ENCODE results near the gene TMEM244. TPM values are rescaled to one million over a fixed set of nuclear protein-coding genes. Genes with fewer than 3 reads are reported as not detected.

TMEM244 gene
- total and polyA plus RNA-seq, 11 donors: not detected

DNA sequence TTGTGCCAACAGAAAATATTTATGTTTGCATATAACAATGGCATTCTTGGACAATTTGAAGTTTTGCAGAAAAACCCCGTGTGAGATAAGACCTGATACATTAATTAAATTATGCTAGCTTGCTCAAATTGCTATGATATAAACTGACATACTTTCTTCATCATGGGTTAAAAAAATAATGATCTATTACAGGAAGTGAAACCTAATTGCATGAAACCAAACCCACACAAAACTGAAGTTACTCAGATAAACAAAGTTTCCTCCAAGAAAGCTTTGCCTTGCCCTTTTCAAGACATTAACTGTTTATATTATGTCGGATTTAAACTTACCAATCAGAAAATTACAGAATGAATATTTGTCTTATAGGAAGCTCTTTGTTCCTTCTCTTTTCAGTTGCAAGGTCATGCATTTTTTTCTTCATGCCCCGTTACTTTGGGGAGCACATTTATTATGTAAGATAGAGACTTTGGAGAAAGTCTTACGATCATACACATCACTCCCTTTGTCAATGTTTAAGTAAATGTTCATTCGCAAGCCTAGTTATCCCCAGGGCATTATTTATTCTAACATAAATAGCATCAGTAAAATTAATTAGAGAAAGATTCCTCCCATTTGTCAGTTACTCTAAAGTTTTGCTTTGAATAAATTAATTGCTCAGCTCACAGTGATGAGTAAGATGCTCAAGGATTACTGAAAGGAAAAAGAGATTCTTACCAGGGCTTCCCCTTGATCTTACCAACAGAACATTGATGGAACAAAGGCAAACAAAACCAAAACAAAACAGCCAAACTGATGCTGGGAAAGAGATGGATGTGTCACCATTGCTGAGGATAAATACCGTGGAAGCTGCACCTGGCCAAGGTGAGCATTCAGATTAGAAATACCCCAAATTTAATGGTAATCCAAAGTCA is 14.8 kb upstream of the TMEM244 start:
- no peak for TF ChIP-seq POLR2A (IDR thresholded peaks at IDR 0.05)
- TF ChIP-seq, protein P1, sequence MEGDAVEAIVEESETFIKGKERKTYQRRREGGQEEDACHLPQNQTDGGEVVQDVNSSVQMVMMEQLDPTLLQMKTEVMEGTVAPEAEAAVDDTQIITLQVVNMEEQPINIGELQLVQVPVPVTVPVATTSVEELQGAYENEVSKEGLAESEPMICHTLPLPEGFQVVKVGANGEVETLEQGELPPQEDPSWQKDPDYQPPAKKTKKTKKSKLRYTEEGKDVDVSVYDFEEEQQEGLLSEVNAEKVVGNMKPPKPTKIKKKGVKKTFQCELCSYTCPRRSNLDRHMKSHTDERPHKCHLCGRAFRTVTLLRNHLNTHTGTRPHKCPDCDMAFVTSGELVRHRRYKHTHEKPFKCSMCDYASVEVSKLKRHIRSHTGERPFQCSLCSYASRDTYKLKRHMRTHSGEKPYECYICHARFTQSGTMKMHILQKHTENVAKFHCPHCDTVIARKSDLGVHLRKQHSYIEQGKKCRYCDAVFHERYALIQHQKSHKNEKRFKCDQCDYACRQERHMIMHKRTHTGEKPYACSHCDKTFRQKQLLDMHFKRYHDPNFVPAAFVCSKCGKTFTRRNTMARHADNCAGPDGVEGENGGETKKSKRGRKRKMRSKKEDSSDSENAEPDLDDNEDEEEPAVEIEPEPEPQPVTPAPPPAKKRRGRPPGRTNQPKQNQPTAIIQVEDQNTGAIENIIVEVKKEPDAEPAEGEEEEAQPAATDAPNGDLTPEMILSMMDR (IDR thresholded peaks at IDR 0.05): no peak
- Histone ChIP-seq H3K4me3 (no peak overlapping the region), H3K9me3 (peaks cover 0 to 12% (median 0%) of the 10 kb centered on the region in 12 donors), H3K4me1 (no peaks in the 10 kb centered on the region), H3K27me3 (peaks cover 0 to 4% (median 0%) of the 10 kb centered on the region in 9 donors), H3K27ac (no peak overlapping the region), H3K36me3 (no peaks in the 10 kb centered on the region)
- ATAC-seq (no peak), DNase-seq (no peak)
- WGBS, 4 donors: 70 to 81% (median 74%) methylated on average over 6 of the region's 6 CpGs
- intact Hi-C loops (cut with DNase I): no loop called here

DNA sequence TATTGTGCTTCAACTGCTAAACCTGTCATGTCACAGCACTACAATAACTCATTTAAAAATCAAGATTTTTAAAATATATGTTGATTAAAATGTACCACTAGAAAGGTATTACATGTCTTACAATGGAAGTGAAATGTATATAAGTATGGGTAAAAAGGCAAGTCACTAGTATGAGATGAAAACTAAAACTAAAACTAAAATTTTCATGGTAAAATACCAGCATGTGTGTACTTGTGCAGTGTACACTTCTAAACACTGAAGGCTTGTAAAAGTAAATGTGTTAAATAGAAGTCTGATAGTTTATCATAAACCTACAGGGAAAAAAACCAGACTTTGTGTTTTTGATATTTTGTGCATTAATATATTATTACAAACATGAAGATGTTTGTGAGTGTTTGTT is 13.7 kb upstream of the TMEM244 start:
- intact Hi-C loops (cut with DNase I): no loop called here
- Histone ChIP-seq H3K4me3 (no peak overlapping the region), H3K4me1 (no peaks in the 10 kb centered on the region), H3K27ac (no peak overlapping the region), H3K27me3 (peaks cover 0 to 4% (median 0%) of the 10 kb centered on the region in 9 donors), H3K9me3 (peaks cover 0 to 12% (median 0%) of the 10 kb centered on the region in 12 donors), H3K36me3 (no peaks in the 10 kb centered on the region)
- no peak for DNase-seq
- TF ChIP-seq POLR2A (IDR thresholded peaks at IDR 0.05): no peak
- TF ChIP-seq, protein P1 (IDR thresholded peaks at IDR 0.05): no peak
- no peak for ATAC-seq

DNA sequence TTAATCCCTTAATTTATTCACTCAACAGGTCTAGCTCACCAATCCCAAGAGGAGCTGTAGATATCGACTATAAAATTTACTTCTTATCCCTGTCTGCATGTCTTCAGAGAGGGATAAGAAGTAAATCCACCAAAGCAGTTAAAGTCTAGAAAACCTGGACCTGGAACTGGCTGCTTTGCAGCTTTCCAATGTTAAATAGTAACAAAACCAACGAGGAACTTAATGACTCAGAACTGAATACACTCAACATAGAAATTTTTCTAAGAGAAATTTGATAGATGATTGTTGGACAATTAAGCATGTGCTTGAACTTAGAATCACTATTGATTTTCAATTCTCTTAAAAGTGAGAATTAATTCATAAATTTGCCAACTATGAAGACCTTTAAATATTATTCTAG is 11.5 kb upstream of the TMEM244 start:
- intact Hi-C loops (cut with DNase I): no loop called here
- ATAC-seq (no peak), DNase-seq (no peak)
- Histone ChIP-seq H3K27ac (no peak overlapping the region), H3K4me3 (no peak overlapping the region), H3K36me3 (no peaks in the 10 kb centered on the region), H3K4me1 (no peaks in the 10 kb centered on the region), H3K27me3 (peaks cover 0 to 4% (median 0%) of the 10 kb centered on the region in 9 donors), H3K9me3 (no peaks in the 10 kb centered on the region)
- TF ChIP-seq, protein P1 (IDR thresholded peaks at IDR 0.05): no peak
- TF ChIP-seq POLR2A (IDR thresholded peaks at IDR 0.05): no peak
- WGBS, 4 donors: 41 to 66% (median 56%) methylated on average over 2 of the region's 2 CpGs

DNA sequence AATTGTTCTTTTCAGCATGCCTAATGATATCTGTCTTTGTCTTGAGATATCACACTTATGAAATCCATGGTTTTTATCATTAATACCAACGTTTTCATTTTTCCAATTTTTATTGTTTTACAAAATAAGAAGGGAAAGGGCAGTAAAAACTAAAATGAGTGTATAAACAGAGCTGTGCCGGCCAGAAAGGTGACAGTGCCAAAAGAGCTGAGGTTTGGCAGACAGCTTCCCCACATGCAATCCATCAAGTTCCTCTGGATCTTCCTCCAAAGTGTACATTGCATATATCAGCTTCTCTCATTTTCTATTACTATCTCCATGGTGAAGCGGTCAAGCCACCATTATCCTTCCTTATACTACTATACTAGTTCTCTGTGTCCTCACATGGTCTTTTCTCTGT is 10.1 kb upstream of the TMEM244 start:
- H3K36me3 ChIP-seq: no peaks in the 10 kb centered on the region
- no peaks in the 10 kb centered on the region for H3K9me3 ChIP-seq
- H3K27me3 ChIP-seq: peaks cover 0 to 4% (median 0%) of the 10 kb centered on the region in 9 donors
- no peaks in the 10 kb centered on the region for H3K4me1 ChIP-seq
- H3K27ac ChIP-seq: no peak overlapping the region
- DNase-seq (no peak), ATAC-seq (no peak)
- TF ChIP-seq, protein P1 (IDR thresholded peaks at IDR 0.05): no peak
- TF ChIP-seq POLR2A (IDR thresholded peaks at IDR 0.05): no peak
- no peak overlapping the region for H3K4me3 ChIP-seq
- intact Hi-C loops (cut with DNase I): no loop called here
- WGBS, 4 donors: 42 to 57% (median 51%) methylated on average over 3 of the region's 3 CpGs

Data from heart left ventricle (tissue), 16 donors.